A549 treated with ZK216348 at 1 μM for 4 hours (cell line): ENCODE data around the gene SF3B4. TPM values are rescaled to one million over a fixed set of nuclear protein-coding genes. Genes with fewer than 3 reads are reported as not detected.

Experiments
- total RNA-seq: library from RNA; stranded (reverse); fragments of 200-300 nt; extraction: Qiagen RNA extraction; gene quantifications from 5 replicates; pipeline ENCODE4 v1.2.3, GENCODE V29; 2022; ENCODE audit warnings: low read depth

The SF3B4 gene
- 127 to 142 TPM (median 131 TPM) in 5 replicates for total RNA-seq

GRCh38 chr1:149927563-149928400 lies at the start of gene SF3B4:
Gene SF3B4, minus strand, starts transcription at chr1:149927803. Its CDS starts 44 bp downstream, at chr1:149927759.

GRCh38 chr1:149936170-149936991 lies 8.8 kb upstream of the SF3B4 start, which contains the start of gene MTMR11:
Gene MTMR11, minus strand, starts transcription at chr1:149936879. Its CDS starts 232 bp downstream, at chr1:149936647.

GRCh38 chr1:149917571-149918144 lies 9.9 kb downstream of the SF3B4 start, which contains the start of gene SV2A:
Gene SV2A, minus strand, starts transcription at chr1:149917844. Its CDS starts 4,004 bp downstream, at chr1:149913840.

GRCh38 chr1:149899460-149900284 lies 27.9 kb downstream of the SF3B4 start, which contains the start of gene BOLA1:
Gene BOLA1, plus strand, starts transcription at chr1:149899568. Its CDS starts 492 bp downstream, at chr1:149900060.

Other genes starting within 250 kb of the SF3B4 start
- not detected in 5 replicates for gene FCGR1A, start 145.1 kb downstream of the SF3B4 start, total RNA-seq
- 12.1 to 29.0 TPM (median 24.1 TPM) in 5 replicates for gene BOLA1, start 28.2 kb downstream of the SF3B4 start, total RNA-seq
- gene SV2A, start 10.0 kb downstream of the SF3B4 start, total RNA-seq, result 0.06 to 0.15 TPM (median 0.09 TPM) in 5 replicates
- gene MTMR11, start 9.1 kb upstream of the SF3B4 start, total RNA-seq, result 6.6 to 10.4 TPM (median 9.3 TPM) in 5 replicates
- gene OTUD7B, start 82.9 kb upstream of the SF3B4 start, total RNA-seq, result 8.2 to 13.0 TPM (median 11.6 TPM) in 5 replicates
- gene VPS45, start 140.0 kb upstream of the SF3B4 start, total RNA-seq, result 14.6 to 17.0 TPM (median 16.4 TPM) in 5 replicates
- 6.2 to 8.9 TPM (median 7.6 TPM) in 5 replicates for gene PLEKHO1, start 222.1 kb upstream of the SF3B4 start, total RNA-seq